Ovary (tissue), 9 donors: ENCODE measurements around the gene DAPK3. TPM values are rescaled to one million over a fixed set of nuclear protein-coding genes. Genes with fewer than 3 reads are reported as not detected.

ENCODE experiments used
- DNase-seq, 5 donors: peaks; one replicate each; pipeline ENCODE4 v3.0.0-alpha.2; 2019 to 2020
- H3K27ac ChIP-seq, 2 donors: fragments of 200-600 bp; one replicate each; pipeline versions ENCODE4 v1.5.1 to v1.8.0; 2019 to 2022
- H3K27me3 ChIP-seq: fragments of 200-600 bp; one replicate; pipeline ENCODE4 v1.8.0; 2022
- H3K36me3 ChIP-seq: fragments of 200-600 bp; sonication (generic); one replicate; pipeline ENCODE4 v1.5.1; 2019
- H3K4me1 ChIP-seq: one replicate; pipeline ENCODE4 v1.8.1; 2013; ENCODE audit warnings: mild to moderate bottlenecking, moderate library complexity; ENCODE audit not compliant: insufficient read depth
- H3K4me3 ChIP-seq: fragments of 200-600 bp; sonication (generic); one replicate; pipeline ENCODE4 v1.5.1; 2017
- H3K9me3 ChIP-seq, 2 donors: fragments of 200-600 bp in 1 of 2; sonication (generic) in 1 of 2; one replicate each; pipeline versions ENCODE4 v1.5.1 to v1.8.1; 2013 to 2019; ENCODE audit warnings: mild to moderate bottlenecking in 1 of 2, moderate library complexity in 1 of 2
- EP300 ChIP-seq: sonication (generic); formaldehyde crosslinking; IDR thresholded peaks from one replicate; pipeline ENCODE4 v1.6.1; 2017; ENCODE audit warnings: antibody characterized with exemption
- POLR2A ChIP-seq: fragments of 450-650 bp; IDR thresholded peaks from one replicate; pipeline ENCODE4 v1.6.1; 2017; ENCODE audit warnings: antibody characterized with exemption, mild to moderate bottlenecking, moderate library complexity
- WGBS, 3 donors: extraction: QIAGEN DNeasy Blood & Tissue Kit in 1 of 3; methylation state at CpG; one replicate each; pipeline versions ENCODE4 v1.1.5 to v1.1.7; 2013 to 2017; 5-methylcytosine and 5-hydroxymethylcytosine counted together
- intact Hi-C, 4 donors: fragments of 100-400 bp; cut with DNase I; formaldehyde crosslinking; loops; one replicate each; pipeline versions ENCODE4 v1.11.0 to v1.15.1; 2022 to 2023
- polyA plus RNA-seq, 2 donors: library from polyadenylated mRNA; stranded (reverse); fragments of 200-250 nt in 1 of 2; fragments of 350-450 nt in 1 of 2; fragmentation: Illumina TruSeq in 1 of 2; extraction: RNeasy Lipid Tissue Mini Kit (QIAGEN cat#74804) in 1 of 2; gene quantifications; one replicate each; pipeline ENCODE4 v1.2.3, GENCODE V29; 2013 to 2014
- total RNA-seq, 7 donors: library from RNA; depleted of rRNA in 2 of 7; stranded (reverse); fragments of >200 nt in 2 of 7; fragmentation: NEBNext Ultra II Directional in 3 of 7; extraction: Animal tissue kit (Norgen Biotek cat#: 25700) in 3 of 7; gene quantifications; one replicate each; pipeline versions ENCODE4 v1.1.0 to v1.2.4, GENCODE V29; 2016 to 2023
- TF ChIP-seq, protein P1 (sequence below), 3 donors: fragments of 450-650 bp in 2 of 3; fragments of 200-600 bp in 1 of 3; IDR thresholded peaks; one replicate each; pipeline versions ENCODE4 v1.5.1 to v1.8.0; 2016 to 2022; ENCODE audit warnings: antibody characterized with exemption in 3 of 3, mild to moderate bottlenecking in 1 of 3
- donor health status: DM: no; HTN: no; CAD: no; lungs with moderate emphysema.
- donor health status: DM: no; HTN: no; CAD: no.
- donor health status: Bipolar disorder and iron deficiency.
- donor health status: DM: yes; HTN: yes; CAD: no.
- donor health status: DM: no; HTN: no; CAD: no.
- donor health status: DM: yes; HTN: yes; CAD: no.

The DAPK3 gene
- total and polyA plus RNA-seq, 9 donors: 8.3 to 101 (median 57.0) TPM

- Histone ChIP-seq H3K4me1 (no peaks in the 10 kb centered on the region), H3K4me3 (no peak overlapping the region), H3K27ac (no peak overlapping the region), H3K27me3 (no peaks in the 10 kb centered on the region), H3K36me3 (no peaks in the 10 kb centered on the region), H3K9me3 (no peaks in the 10 kb centered on the region)
- no peak for DNase-seq
- intact Hi-C loops: no loop called here
- WGBS, 3 donors: 75 to 79% (median 77%) methylated on average over 22 to 29 of the region's 29 CpGs
- TF ChIP-seq, protein P1, sequence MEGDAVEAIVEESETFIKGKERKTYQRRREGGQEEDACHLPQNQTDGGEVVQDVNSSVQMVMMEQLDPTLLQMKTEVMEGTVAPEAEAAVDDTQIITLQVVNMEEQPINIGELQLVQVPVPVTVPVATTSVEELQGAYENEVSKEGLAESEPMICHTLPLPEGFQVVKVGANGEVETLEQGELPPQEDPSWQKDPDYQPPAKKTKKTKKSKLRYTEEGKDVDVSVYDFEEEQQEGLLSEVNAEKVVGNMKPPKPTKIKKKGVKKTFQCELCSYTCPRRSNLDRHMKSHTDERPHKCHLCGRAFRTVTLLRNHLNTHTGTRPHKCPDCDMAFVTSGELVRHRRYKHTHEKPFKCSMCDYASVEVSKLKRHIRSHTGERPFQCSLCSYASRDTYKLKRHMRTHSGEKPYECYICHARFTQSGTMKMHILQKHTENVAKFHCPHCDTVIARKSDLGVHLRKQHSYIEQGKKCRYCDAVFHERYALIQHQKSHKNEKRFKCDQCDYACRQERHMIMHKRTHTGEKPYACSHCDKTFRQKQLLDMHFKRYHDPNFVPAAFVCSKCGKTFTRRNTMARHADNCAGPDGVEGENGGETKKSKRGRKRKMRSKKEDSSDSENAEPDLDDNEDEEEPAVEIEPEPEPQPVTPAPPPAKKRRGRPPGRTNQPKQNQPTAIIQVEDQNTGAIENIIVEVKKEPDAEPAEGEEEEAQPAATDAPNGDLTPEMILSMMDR (IDR thresholded peaks at IDR 0.05): no peak
- TF ChIP-seq EP300 (no peak), POLR2A (no peak)
Observed at GRCh38 chr19:3936506-3937442, 34.1 kb downstream of the DAPK3 start.

GRCh38 chr19:3932931-3933810, 37.7 kb downstream of the DAPK3 start, which contains the start of gene NMRK2:
Gene NMRK2, plus strand, starts transcription at chr19:3933069. Its CDS starts 603 bp downstream, at chr19:3933672.
- Histone ChIP-seq H3K27me3 (no peaks in the 10 kb centered on the region), H3K4me3 (no peak within 1 kb of the TSS), H3K27ac (no peak within 1 kb of the TSS), H3K9me3 (no peaks in the 10 kb centered on the region), H3K4me1 (no peaks in the 10 kb centered on the region), H3K36me3 (no peaks in the 10 kb centered on the region)
- no peak for DNase-seq
- intact Hi-C loops: no loop called here
- no peak for TF ChIP-seq POLR2A
- TF ChIP-seq, protein P1 (IDR thresholded peaks at IDR 0.05): no peak
- TF ChIP-seq EP300: no peak
- 2 to 4% (median 2%) methylated on average over 39 to 51 of the region's 51 CpGs for WGBS, 3 donors

DNA sequence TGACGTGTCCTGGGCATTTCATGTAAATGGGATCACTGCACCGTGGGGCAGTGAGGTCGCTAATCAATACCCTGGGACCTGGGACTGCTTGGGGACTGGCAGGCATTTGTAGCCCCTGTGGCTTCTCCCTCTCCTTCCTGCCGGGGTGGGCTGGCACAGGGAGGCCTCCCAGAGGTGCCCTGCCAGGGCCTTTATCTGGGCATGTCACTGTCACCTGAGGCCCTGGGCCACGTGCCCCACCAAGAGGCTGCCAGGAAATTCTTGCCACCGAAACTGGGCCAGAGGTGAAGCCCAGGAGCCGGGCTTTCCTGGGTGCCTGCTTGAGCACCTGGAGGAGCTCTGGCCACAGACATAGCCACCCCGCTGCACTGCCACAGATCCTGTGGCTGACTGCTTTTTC, 39.9 kb downstream of the DAPK3 start:
- intact Hi-C loops: no loop called here
- H3K36me3 ChIP-seq: no peaks in the 10 kb centered on the region
- no peaks in the 10 kb centered on the region for H3K27me3 ChIP-seq
- H3K27ac ChIP-seq: no peak overlapping the region
- no peak for DNase-seq
- no peak overlapping the region for H3K4me3 ChIP-seq
- no peaks in the 10 kb centered on the region for H3K9me3 ChIP-seq
- TF ChIP-seq EP300 (no peak), POLR2A (no peak)
- TF ChIP-seq, protein P1 (IDR thresholded peaks at IDR 0.05): no peak
- WGBS, 3 donors: 75 to 81% (median 77%) methylated on average over 8 of the region's 8 CpGs
- no peaks in the 10 kb centered on the region for H3K4me1 ChIP-seq

DNA sequence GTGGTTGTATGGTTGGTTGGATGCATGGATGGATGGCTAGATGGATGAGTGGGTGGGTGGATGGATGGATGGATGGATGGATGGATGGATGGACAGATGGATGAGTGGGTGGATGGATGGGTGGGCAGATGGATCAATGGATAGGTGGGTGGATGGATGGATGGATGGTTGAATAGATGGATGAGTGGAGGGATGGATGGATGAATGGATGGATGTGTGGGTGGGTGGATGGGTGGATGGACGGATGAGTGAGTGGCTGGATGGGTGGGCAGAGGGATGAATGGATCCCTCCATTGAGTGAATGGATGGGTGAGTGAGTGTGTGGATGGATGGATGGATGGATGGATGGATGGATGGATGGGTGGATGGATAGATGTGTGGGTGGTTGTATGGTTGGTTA, 47.0 kb downstream of the DAPK3 start:
- Histone ChIP-seq H3K36me3 (no peaks in the 10 kb centered on the region), H3K4me1 (no peaks in the 10 kb centered on the region), H3K27ac (no peak overlapping the region), H3K27me3 (no peaks in the 10 kb centered on the region), H3K9me3 (no peaks in the 10 kb centered on the region), H3K4me3 (no peak overlapping the region)
- TF ChIP-seq EP300 (no peak), POLR2A (no peak)
- TF ChIP-seq, protein P1 (IDR thresholded peaks at IDR 0.05): no peak
- 78 to 83% (median 81%) methylated on average over 1 of the region's 1 CpG for WGBS, 3 donors
- intact Hi-C loops: no loop called here
- DNase-seq: no peak
